ENCODE data around the gene DHX34.
"Not testable (repeated sequence)": the region's sequence is repeated elsewhere in the genome, so short reads cannot be mapped to it uniquely, and the experiment has no call there.

The DHX34 gene

DNA sequence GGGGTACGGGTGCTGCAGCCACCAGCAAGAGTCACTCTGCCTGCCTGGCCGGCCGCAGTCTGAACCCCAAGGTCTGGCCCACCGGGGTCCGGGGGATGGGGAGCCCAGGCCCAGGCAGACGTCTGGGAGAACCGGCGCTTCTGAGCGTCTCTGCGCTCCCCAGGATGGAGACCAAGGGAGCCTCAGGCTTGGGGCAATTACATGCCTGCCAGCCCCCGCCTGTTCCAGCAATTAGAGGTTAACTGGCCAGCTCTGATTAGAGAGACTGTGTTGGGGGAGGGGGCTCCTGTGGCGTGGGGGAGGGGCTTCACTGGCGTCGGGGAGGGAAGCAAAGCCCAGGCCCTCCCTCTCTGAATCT lies 58.3 kb downstream of the DHX34 start:
- H3K36me3 ChIP-seq: peaks cover 10% of the 10 kb centered on the region
- no peak overlapping the region for H3K4me3 ChIP-seq (ENCODE audit: low read depth, low read length)
- H3K27me3 ChIP-seq (ENCODE audit: insufficient read depth, low read depth, severe bottlenecking): no peaks in the 10 kb centered on the region
- DNase-seq: no peak
- no peak overlapping the region for H3K27ac ChIP-seq
- TF ChIP-seq, protein P1, sequence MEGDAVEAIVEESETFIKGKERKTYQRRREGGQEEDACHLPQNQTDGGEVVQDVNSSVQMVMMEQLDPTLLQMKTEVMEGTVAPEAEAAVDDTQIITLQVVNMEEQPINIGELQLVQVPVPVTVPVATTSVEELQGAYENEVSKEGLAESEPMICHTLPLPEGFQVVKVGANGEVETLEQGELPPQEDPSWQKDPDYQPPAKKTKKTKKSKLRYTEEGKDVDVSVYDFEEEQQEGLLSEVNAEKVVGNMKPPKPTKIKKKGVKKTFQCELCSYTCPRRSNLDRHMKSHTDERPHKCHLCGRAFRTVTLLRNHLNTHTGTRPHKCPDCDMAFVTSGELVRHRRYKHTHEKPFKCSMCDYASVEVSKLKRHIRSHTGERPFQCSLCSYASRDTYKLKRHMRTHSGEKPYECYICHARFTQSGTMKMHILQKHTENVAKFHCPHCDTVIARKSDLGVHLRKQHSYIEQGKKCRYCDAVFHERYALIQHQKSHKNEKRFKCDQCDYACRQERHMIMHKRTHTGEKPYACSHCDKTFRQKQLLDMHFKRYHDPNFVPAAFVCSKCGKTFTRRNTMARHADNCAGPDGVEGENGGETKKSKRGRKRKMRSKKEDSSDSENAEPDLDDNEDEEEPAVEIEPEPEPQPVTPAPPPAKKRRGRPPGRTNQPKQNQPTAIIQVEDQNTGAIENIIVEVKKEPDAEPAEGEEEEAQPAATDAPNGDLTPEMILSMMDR (IDR thresholded peaks at IDR 0.05; ENCODE audit: low read depth, low read length): no peak
- no peaks in the 10 kb centered on the region for H3K9me3 ChIP-seq (ENCODE audit: severe bottlenecking)

DNA sequence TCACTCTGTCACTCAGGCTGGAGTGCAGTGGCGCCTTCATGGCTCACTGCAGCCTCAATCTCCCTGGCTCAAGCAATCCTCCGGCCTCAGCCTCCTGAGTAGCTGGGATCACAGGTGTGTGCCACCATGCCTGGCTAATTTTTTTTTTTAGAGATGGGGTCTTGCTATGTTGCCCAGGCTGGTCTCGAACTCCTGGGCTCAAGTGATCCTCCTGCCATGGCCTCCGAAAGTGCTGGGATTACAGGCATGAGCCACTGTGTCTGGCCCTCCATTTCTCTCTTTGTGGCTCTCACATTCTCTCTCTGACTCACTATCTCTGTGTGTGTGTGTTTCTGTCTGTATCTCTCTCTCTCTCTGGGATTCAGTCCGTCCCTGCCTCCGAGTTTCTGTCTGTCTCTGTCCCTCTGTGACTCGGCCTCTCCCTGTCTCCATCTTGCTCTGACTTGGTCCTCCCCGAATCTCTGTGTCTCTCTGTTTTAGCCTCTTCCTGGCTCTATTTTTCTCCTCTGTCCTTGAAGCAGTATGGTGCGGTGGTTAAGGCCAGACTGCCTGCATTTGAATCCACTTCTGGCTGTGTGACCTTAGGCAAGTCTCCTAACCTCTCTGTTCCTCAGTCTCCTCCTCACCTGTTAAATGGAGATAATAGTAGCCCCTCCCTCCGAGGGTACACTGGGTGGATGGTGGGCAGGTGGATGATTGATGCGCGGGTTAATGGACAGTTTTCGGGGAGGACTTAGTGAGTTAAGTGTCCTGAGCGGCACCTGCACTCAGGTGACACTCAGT lies 59.2 kb downstream of the DHX34 start:
- Histone ChIP-seq H3K36me3 (peaks cover 10% of the 10 kb centered on the region), H3K27me3 (ENCODE audit: insufficient read depth, low read depth, severe bottlenecking) (no peaks in the 10 kb centered on the region), H3K4me3 (ENCODE audit: low read depth, low read length) (no peak overlapping the region), H3K9me3 (ENCODE audit: severe bottlenecking) (no peaks in the 10 kb centered on the region), H3K27ac (no peak overlapping the region)
- no peak for DNase-seq
- TF ChIP-seq, protein P1 (IDR thresholded peaks at IDR 0.05; ENCODE audit: low read depth, low read length): no peak

- Histone ChIP-seq H3K9me3 (ENCODE audit: severe bottlenecking) (no peaks in the 10 kb centered on the region), H3K4me3 (ENCODE audit: low read depth, low read length) (no peak overlapping the region), H3K27ac (no peak overlapping the region), H3K27me3 (ENCODE audit: insufficient read depth, low read depth, severe bottlenecking) (no peaks in the 10 kb centered on the region), H3K36me3 (peaks cover 13% of the 10 kb centered on the region)
- DNase-seq: no peak
- TF ChIP-seq, protein P1 (IDR thresholded peaks at IDR 0.05; ENCODE audit: low read depth, low read length): no peak
Measured at GRCh38 chr19:47411101-47411500, 62.0 kb downstream of the DHX34 start.

DNA sequence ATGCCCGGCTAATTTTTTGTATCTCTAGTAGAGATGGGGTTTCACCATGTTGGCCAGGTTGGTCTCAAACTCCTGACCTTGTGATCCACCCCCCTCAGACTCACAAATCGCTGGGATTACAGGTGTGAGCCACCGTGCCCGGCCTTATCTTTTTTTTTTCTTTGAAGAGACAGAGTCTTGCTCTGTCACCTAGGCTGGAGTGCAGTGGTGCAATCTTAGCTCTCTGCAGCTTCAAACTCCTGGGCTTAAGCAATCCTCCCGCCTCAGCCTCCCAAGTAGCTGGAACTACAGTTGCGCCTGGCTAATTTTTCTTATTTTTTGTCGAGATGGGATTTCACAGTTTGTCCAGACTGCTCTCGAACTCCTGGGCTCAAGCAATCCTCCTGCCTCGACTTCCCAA lies 62.6 kb downstream of the DHX34 start:
- H3K27me3 ChIP-seq (ENCODE audit: insufficient read depth, low read depth, severe bottlenecking); H3K4me3 ChIP-seq (ENCODE audit: low read depth, low read length); H3K27ac ChIP-seq; H3K9me3 ChIP-seq (ENCODE audit: severe bottlenecking); DNase-seq: not testable (repeated sequence)
- H3K36me3 ChIP-seq: peaks cover 19% of the 10 kb centered on the region

GRCh38 chr19:47413941-47414340 lies 64.8 kb downstream of the DHX34 start:
- H3K9me3 ChIP-seq (ENCODE audit: severe bottlenecking): no peaks in the 10 kb centered on the region
- H3K36me3 ChIP-seq: peaks cover 12% of the 10 kb centered on the region
- no peaks in the 10 kb centered on the region for H3K27me3 ChIP-seq (ENCODE audit: insufficient read depth, low read depth, severe bottlenecking)
- no peak overlapping the region for H3K27ac ChIP-seq
- TF ChIP-seq, protein P1 (IDR thresholded peaks at IDR 0.05; ENCODE audit: low read depth, low read length): no peak
- no peak overlapping the region for H3K4me3 ChIP-seq (ENCODE audit: low read depth, low read length)
- no peak for DNase-seq

DNA sequence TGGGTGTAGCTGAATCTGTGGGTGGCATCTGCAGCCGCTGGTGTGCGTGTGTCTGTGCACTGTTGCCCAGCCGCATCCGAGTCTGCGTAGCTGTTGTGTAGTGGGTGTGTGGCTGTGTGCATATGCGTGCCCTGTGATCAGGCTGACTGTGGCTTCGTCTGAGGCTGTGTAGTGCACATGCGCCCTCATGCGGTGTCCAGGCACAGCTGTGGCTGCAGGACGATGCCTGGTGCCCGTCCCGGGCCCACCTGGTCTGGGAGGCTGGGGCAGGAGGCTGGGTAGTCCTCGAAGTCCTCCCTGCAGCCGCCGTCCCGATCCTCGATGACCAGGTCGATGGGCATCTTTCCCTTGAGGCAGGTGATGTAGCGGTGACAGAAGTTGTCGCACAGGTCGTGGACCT lies 65.4 kb downstream of the DHX34 start:
- TF ChIP-seq, protein P1 (IDR thresholded peaks at IDR 0.05; ENCODE audit: low read depth, low read length): peak; percentile 85
- Histone ChIP-seq H3K9me3 (ENCODE audit: severe bottlenecking) (no peaks in the 10 kb centered on the region), H3K27ac (no peak overlapping the region), H3K36me3 (peaks cover 12% of the 10 kb centered on the region), H3K27me3 (ENCODE audit: insufficient read depth, low read depth, severe bottlenecking) (no peaks in the 10 kb centered on the region), H3K4me3 (ENCODE audit: low read depth, low read length) (no peak overlapping the region)
- DNase-seq: peak; percentile 80

Data from WERI-Rb-1 (cell line).